H1 (cell line): ENCODE data around the gene PITRM1. TPM values are rescaled to one million over a fixed set of nuclear protein-coding genes. Genes with fewer than 3 reads are reported as not detected.

Experiments used
- ASH2L ChIP-seq: fragments of 200-600, 300-600 bp; sonication (generic); IDR thresholded peaks from one replicate; pipeline ENCODE4 v1.7.1; 2017; ENCODE audit warnings: low read length
- KDM1A ChIP-seq: fragments of 200-600, 300-600 bp; sonication (generic); IDR thresholded peaks from 2 replicates; pipeline ENCODE4 v1.7.1; 2016; ENCODE audit warnings: mild to moderate bottlenecking, low read length, borderline replicate concordance
- NANOG ChIP-seq: IDR thresholded peaks from 2 replicates; pipeline ENCODE4 v1.6.1; 2011; ENCODE audit warnings: low read length, low read depth, mild to moderate bottlenecking, inconsistent platforms; ENCODE audit not compliant: insufficient read depth, poor library complexity, severe bottlenecking
- POLR2AphosphoS5 ChIP-seq: IDR thresholded peaks from 2 replicates; pipeline ENCODE4 v1.6.1; 2011; ENCODE audit warnings: low read depth, low read length
- RBBP5 ChIP-seq: IDR thresholded peaks from 2 replicates; pipeline ENCODE4 v1.7.1; 2012; ENCODE audit warnings: low read depth, mild to moderate bottlenecking, inconsistent platforms, low read length, moderate library complexity, borderline replicate concordance
- SIX5 ChIP-seq: IDR thresholded peaks from 2 replicates; pipeline ENCODE4 v1.6.1; 2011; ENCODE audit warnings: mild to moderate bottlenecking, low read depth, low read length
- TAF7 ChIP-seq: optimal IDR thresholded peaks from 2 replicates; pipeline ENCODE3; 2011; ENCODE audit warnings: low read depth, mild to moderate bottlenecking, inconsistent platforms, low read length, moderate library complexity, borderline replicate concordance
- TEAD4 ChIP-seq: IDR thresholded peaks from 2 replicates; pipeline ENCODE4 v1.6.1; 2012; ENCODE audit warnings: low read depth, low read length, inconsistent platforms, mixed read lengths
- polyA plus RNA-seq, 7 experiments: library from polyadenylated mRNA; depleted of rRNA in 3 of 7; stranded (reverse) in 5 of 7; unstranded in 2 of 7; fragments of >200 nt in 5 of 7; fragments of 200-250 nt in 2 of 7; gene quantifications; 1 replicate in 5 of 7; 2 replicates in 1 of 7; 4 replicates in 1 of 7; pipeline versions ENCODE4 v1.2.1 to v1.2.3, GENCODE V29; 2011 to 2013; ENCODE audit warnings: missing spikeins in 2 of 7, mixed read lengths in 2 of 7
- total RNA-seq: library from RNA; stranded (reverse); fragmentation: NEBNext Ultra II Directional; extraction: Animal tissue kit (Norgen Biotek cat#: 25700); gene quantifications from 2 replicates; pipeline ENCODE4 v1.2.1, GENCODE V29; 2021
- TF ChIP-seq, protein P1 (sequence below): IDR thresholded peaks from 2 replicates; pipeline ENCODE4 v1.6.1; 2011; ENCODE audit warnings: low read length, improper control_type of control experiment

Gene PITRM1
- total and polyA plus RNA-seq, 2 of the 8 experiments (the other 6 are each of a cell fraction or from before 2014, with no cell fraction given) = 18.6 to 31.5 TPM

DNA sequence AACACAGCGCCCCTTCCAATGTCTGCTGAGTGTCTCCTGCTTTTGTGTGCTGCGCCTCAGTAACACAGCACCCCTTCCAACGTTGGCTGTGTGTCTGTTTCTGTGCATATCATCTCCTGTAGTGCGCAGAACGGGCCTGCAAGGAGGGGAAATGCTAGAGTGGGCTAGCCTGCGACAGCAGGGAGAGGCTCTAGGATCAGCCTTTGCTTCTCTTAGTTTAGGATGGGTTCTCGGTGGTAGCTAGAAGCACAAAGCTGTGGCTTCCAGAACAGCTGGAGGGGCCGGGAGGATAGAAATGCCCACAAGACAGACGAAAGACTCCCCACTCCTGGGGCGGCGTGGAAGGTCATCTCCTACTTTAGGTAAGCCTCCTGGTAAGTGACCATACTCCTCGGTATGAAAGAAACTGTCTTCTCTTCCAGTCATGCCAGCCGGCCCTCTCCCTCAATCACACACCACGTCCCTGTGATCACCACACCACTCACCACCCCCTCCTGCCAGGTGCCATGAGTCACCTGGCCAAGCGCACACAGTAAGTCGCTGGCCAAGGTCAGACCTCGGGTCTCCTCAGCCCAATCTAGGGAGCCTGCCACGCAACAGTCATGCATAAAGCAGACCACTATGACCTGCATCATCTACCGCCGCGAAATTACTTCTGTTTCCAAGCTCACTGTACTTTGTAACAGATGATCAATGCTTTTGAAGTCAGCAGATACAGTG lies 4.8 kb downstream of the PITRM1 start (continued):
- no peak for TF ChIP-seq TEAD4
- no peak for TF ChIP-seq POLR2AphosphoS5
- no peak for TF ChIP-seq NANOG
- no peak for TF ChIP-seq ASH2L
- no peak for TF ChIP-seq RBBP5
- no peak for TF ChIP-seq SIX5
- no peak for TF ChIP-seq KDM1A
- TF ChIP-seq, protein P1, sequence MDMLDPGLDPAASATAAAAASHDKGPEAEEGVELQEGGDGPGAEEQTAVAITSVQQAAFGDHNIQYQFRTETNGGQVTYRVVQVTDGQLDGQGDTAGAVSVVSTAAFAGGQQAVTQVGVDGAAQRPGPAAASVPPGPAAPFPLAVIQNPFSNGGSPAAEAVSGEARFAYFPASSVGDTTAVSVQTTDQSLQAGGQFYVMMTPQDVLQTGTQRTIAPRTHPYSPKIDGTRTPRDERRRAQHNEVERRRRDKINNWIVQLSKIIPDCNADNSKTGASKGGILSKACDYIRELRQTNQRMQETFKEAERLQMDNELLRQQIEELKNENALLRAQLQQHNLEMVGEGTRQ = no peak
- TF ChIP-seq TAF7 = no peak
